Gastrocnemius medialis (tissue), 4 donors: ENCODE data around the gene POLN.

Source experiments
- CTCF ChIP-seq, 5 experiments: fragments of 450-650 bp in 3 of 5; fragments of 200-600 bp in 2 of 5; sonication (generic) in 2 of 5; IDR thresholded peaks in 4 of 5; conservative IDR thresholded peaks in 1 of 5; 1 replicate in 4 of 5; 2 replicates in 1 of 5; pipeline ENCODE4 v1.5.1; 2016 to 2019; ENCODE audit warnings: antibody characterized with exemption in 5 of 5, mild to moderate bottlenecking in 3 of 5, moderate library complexity in 3 of 5
- POLR2A ChIP-seq, 2 donors: fragments of 450-650 bp; IDR thresholded peaks; one replicate each; pipeline ENCODE4 v1.6.1; 2017; ENCODE audit warnings: antibody characterized with exemption in 2 of 2, mild to moderate bottlenecking in 2 of 2, moderate library complexity in 2 of 2

DNA sequence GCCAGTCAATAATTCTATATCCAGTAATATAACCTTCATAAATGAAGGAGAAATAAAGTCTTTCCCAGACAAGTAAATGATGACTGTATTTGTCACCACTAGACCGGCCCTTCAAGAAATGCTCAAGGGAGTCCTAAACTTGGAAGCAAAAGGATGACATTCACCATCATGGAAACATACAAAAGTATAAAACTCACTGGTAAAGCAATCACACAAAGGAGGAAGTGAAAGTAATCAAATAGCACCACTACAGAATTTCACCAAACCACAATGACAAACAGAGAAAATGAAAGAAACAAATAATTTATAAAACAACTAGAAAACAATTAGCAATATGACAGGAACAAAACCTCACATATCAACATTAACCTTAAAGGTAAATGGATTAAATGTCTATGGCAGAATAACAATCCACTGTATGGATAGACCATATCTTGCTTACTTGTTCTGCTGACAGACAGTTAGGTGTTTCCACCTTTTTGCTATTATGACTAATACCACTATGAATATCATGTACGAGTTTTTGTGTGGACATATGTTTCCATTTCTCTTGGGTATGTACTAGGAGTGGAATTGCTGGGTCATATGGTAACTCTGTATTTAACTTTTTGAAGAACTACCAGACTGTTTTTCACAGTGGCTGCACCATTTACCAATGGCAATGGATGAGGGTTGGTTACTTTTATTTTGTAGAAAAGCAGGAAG is 137.9 kb downstream of the POLN start:
- no peak for TF ChIP-seq CTCF (IDR thresholded peaks at IDR 0.05 in 4 of 5, conservative IDR thresholded peaks at IDR 0.05 in 1 of 5)
- no peak for TF ChIP-seq POLR2A (IDR thresholded peaks at IDR 0.05)
